ENCODE measurements around the gene FCRL2.

- no peak for TF ChIP-seq CTCF (IDR thresholded peaks at IDR 0.05)
- no peak for TF ChIP-seq POLR2A (IDR thresholded peaks at IDR 0.05)
- no peak for TF ChIP-seq POLR2AphosphoS5 (IDR thresholded peaks at IDR 0.05)
Measured at GRCh38 chr1:157771661-157772425, 5.1 kb downstream of the FCRL2 start.

All from upper lobe of left lung (tissue), 4 donors.